Parathyroid adenoma (tissue), 2 donors: ENCODE measurements around the gene SLC1A7.

Source experiments
- H2AFZ ChIP-seq: fragments of 300-600 bp; sonication (generic); one replicate; pipeline ENCODE4 v1.7.0; 2017; ENCODE audit warnings: antibody characterized with exemption, mild to moderate bottlenecking
- H3K27ac ChIP-seq: fragments of 300-600 bp; sonication (generic); one replicate; pipeline ENCODE4 v1.7.0; 2017
- H3K27me3 ChIP-seq: fragments of 300-600 bp; sonication (generic); one replicate; pipeline ENCODE4 v1.7.0; 2017; ENCODE audit warnings: low read length; ENCODE audit not compliant: control insufficient read depth, insufficient read depth
- H3K36me3 ChIP-seq: fragments of 300-600 bp; sonication (generic); one replicate; pipeline ENCODE4 v1.7.0; 2017; ENCODE audit warnings: low read length; ENCODE audit not compliant: control insufficient read depth, insufficient read depth
- H3K4me1 ChIP-seq: fragments of 300-600 bp; sonication (generic); one replicate; pipeline ENCODE4 v1.7.0; 2017; ENCODE audit warnings: control low read depth
- H3K4me2 ChIP-seq: fragments of 300-600 bp; sonication (generic); one replicate; pipeline ENCODE4 v1.7.0; 2017; ENCODE audit warnings: low read length
- H3K4me3 ChIP-seq: fragments of 300-600 bp; sonication (generic); one replicate; pipeline ENCODE4 v1.7.0; 2017; ENCODE audit warnings: low read depth, low read length
- H3K79me2 ChIP-seq: fragments of 300-600 bp; sonication (generic); one replicate; pipeline ENCODE4 v1.7.0; 2017; ENCODE audit warnings: control low read depth
- H3K9ac ChIP-seq: fragments of 300-600 bp; sonication (generic); one replicate; pipeline ENCODE4 v1.7.0; 2017; ENCODE audit warnings: mild to moderate bottlenecking
- H3K9me3 ChIP-seq: fragments of 300-600 bp; sonication (generic); one replicate; pipeline ENCODE4 v1.7.0; 2017; ENCODE audit warnings: low read length; ENCODE audit not compliant: control insufficient read depth
- CTCF ChIP-seq: fragments of 300-600 bp; sonication (generic); IDR thresholded peaks from one replicate; pipeline ENCODE4 v1.7.0; 2017; ENCODE audit warnings: antibody characterized with exemption, mild to moderate bottlenecking
- donor health status: primary hyperparathyroidism.

The SLC1A7 gene

GRCh38 chr1:53049574-53049967 is 92.9 kb downstream of the SLC1A7 start:
- H3K4me2 ChIP-seq, result no peak overlapping the region
- no peak overlapping the region for H3K9ac ChIP-seq
- no peak overlapping the region for H3K4me3 ChIP-seq
- H3K36me3 ChIP-seq, result no peaks in the 10 kb centered on the region
- no peaks in the 10 kb centered on the region for H3K27me3 ChIP-seq
- peaks cover 5% of the 10 kb centered on the region for H3K4me1 ChIP-seq
- H2AFZ ChIP-seq, result no peak overlapping the region
- H3K79me2 ChIP-seq, result no peaks in the 10 kb centered on the region
- no peaks in the 10 kb centered on the region for H3K9me3 ChIP-seq
- no peak overlapping the region for H3K27ac ChIP-seq
- TF ChIP-seq CTCF, result no peak

- Histone ChIP-seq H3K79me2 (no peaks in the 10 kb centered on the region), H3K4me2 (no peak overlapping the region), H3K27ac (no peak overlapping the region), H3K36me3 (no peaks in the 10 kb centered on the region), H3K27me3 (no peaks in the 10 kb centered on the region), H2AFZ (no peak overlapping the region), H3K9me3 (no peaks in the 10 kb centered on the region), H3K9ac (no peak overlapping the region), H3K4me3 (no peak overlapping the region), H3K4me1 (peaks cover 5% of the 10 kb centered on the region)
- TF ChIP-seq CTCF, result no peak
These were observed 93.4 kb downstream of the SLC1A7 start for GRCh38 chr1:53048960-53049573.

GRCh38 chr1:53047737-53048736 is 94.4 kb downstream of the SLC1A7 start:
- H3K4me3 ChIP-seq, result peak overlapping the region; percentile 14
- H3K27ac ChIP-seq, result no peak overlapping the region
- no peaks in the 10 kb centered on the region for H3K27me3 ChIP-seq
- H3K9ac ChIP-seq, result no peak overlapping the region
- no peak for TF ChIP-seq CTCF
- no peaks in the 10 kb centered on the region for H3K9me3 ChIP-seq
- no peaks in the 10 kb centered on the region for H3K79me2 ChIP-seq
- H3K36me3 ChIP-seq, result no peaks in the 10 kb centered on the region
- H3K4me2 ChIP-seq, result no peak overlapping the region
- peaks cover 5% of the 10 kb centered on the region for H3K4me1 ChIP-seq
- no peak overlapping the region for H2AFZ ChIP-seq

GRCh38 chr1:53046930-53047329 is 95.5 kb downstream of the SLC1A7 start:
- Histone ChIP-seq H3K4me3 (no peak overlapping the region), H3K4me2 (no peak overlapping the region), H3K9me3 (no peaks in the 10 kb centered on the region), H3K27me3 (no peaks in the 10 kb centered on the region), H2AFZ (no peak overlapping the region), H3K36me3 (no peaks in the 10 kb centered on the region), H3K4me1 (peaks cover 5% of the 10 kb centered on the region), H3K9ac (no peak overlapping the region), H3K79me2 (no peaks in the 10 kb centered on the region), H3K27ac (no peak overlapping the region)
- TF ChIP-seq CTCF, result no peak
